ENCODE results near the gene INPP5A.
A peak's percentile ranks its signal among the peaks of the same experiment; 100 is the strongest.

Gene INPP5A

GRCh38 chr10:132630156-132630555 lies 92.6 kb downstream of the INPP5A start:
- POLR2A ChIA-PET, result interaction anchor here (0.7 kb wide), 1 partner anchor 1560 kb away, joined by 3 read pairs; no protein-coding TSS in a partner anchor

GRCh38 chr10:132630666-132631337 lies 93.2 kb downstream of the INPP5A start:
- Histone ChIP-seq H3K4me3 (ENCODE audit: control insufficient read depth in 1 of 7, extremely low read depth in 1 of 7, insufficient read depth in 4 of 7, low read depth in 2 of 7, low read length in 6 of 7) (no peak overlapping the region), H3K9me3 (ENCODE audit: control extremely low read depth in 1 of 5, control insufficient read depth in 4 of 5, insufficient read depth in 2 of 5, low read depth in 1 of 5, low read length in 4 of 5) (no peaks in the 10 kb centered on the region), H3K36me3 (ENCODE audit: control insufficient read depth in 4 of 4, insufficient read depth in 4 of 4, low read length in 3 of 4) (peaks cover 0 to 2% (median 0%) of the 10 kb centered on the region in 4 experiments), H3K4me1 (ENCODE audit: control extremely low read depth in 1 of 4, control insufficient read depth in 4 of 4, insufficient read depth in 4 of 4, low read length in 3 of 4) (peaks cover 10 to 26% (median 18%) of the 10 kb centered on the region in 4 experiments), H3K27ac (ENCODE audit: insufficient read depth in 1 of 2, low read depth in 1 of 2, low read length in 2 of 2, poor library complexity in 1 of 2, severe bottlenecking in 2 of 2) (no peak overlapping the region), H3K27me3 (replicated peaks in 2 of 5; ENCODE audit: control insufficient read depth in 4 of 5, insufficient read depth in 5 of 5, low read length in 4 of 5) (no peaks in the 10 kb centered on the region)
- 95% methylated on average over 7 of the region's 24 CpGs for WGBS (ENCODE audit: insufficient coverage)
- ChIA-PET POLR2A (no interaction called here), CTCF (interaction anchor here (0.6 to 3.8 kb wide), 3 partner anchors 43 to 171 kb away, joined by 3 to 27 read pairs (median 7); no protein-coding TSS in a partner anchor)
- peak in 2 of 3 donors; percentile 53 to 60 for DNase-seq

More at GRCh38 chr10:132630156-132630555, 92.6 kb downstream of the INPP5A start:
- Histone ChIP-seq H3K27ac (ENCODE audit: insufficient read depth in 1 of 2, low read depth in 1 of 2, low read length in 2 of 2, poor library complexity in 1 of 2, severe bottlenecking in 2 of 2) (no peak overlapping the region), H3K27me3 (replicated peaks in 2 of 5; ENCODE audit: control insufficient read depth in 4 of 5, insufficient read depth in 5 of 5, low read length in 4 of 5) (no peaks in the 10 kb centered on the region), H3K9me3 (ENCODE audit: control extremely low read depth in 1 of 5, control insufficient read depth in 4 of 5, insufficient read depth in 2 of 5, low read depth in 1 of 5, low read length in 4 of 5) (no peaks in the 10 kb centered on the region), H3K4me3 (ENCODE audit: control insufficient read depth in 1 of 7, extremely low read depth in 1 of 7, insufficient read depth in 4 of 7, low read depth in 2 of 7, low read length in 6 of 7) (no peak overlapping the region), H3K4me1 (ENCODE audit: control extremely low read depth in 1 of 4, control insufficient read depth in 4 of 4, insufficient read depth in 4 of 4, low read length in 3 of 4) (peaks cover 10 to 31% (median 23%) of the 10 kb centered on the region in 4 experiments), H3K36me3 (ENCODE audit: control insufficient read depth in 4 of 4, insufficient read depth in 4 of 4, low read length in 3 of 4) (peaks cover 0 to 2% (median 0%) of the 10 kb centered on the region in 4 experiments)
- WGBS (ENCODE audit: insufficient coverage), result 100% methylated on average over 5 of the region's 5 CpGs
- no peak for DNase-seq
- CTCF ChIA-PET, result interaction anchor here (0.6 to 3.1 kb wide), 2 partner anchors 43 to 147 kb away, joined by 3 to 7 read pairs; no protein-coding TSS in a partner anchor

GRCh38 chr10:132631338-132631735 lies 93.8 kb downstream of the INPP5A start:
- ChIA-PET POLR2A (no interaction called here), CTCF (interaction anchor here (3.8 kb wide), 1 partner anchor 172 kb away, joined by 27 read pairs; no protein-coding TSS in a partner anchor)
- Histone ChIP-seq H3K27me3 (replicated peaks in 2 of 5; ENCODE audit: control insufficient read depth in 4 of 5, insufficient read depth in 5 of 5, low read length in 4 of 5) (no peaks in the 10 kb centered on the region), H3K4me1 (ENCODE audit: control extremely low read depth in 1 of 4, control insufficient read depth in 4 of 4, insufficient read depth in 4 of 4, low read length in 3 of 4) (peaks cover 10 to 26% (median 18%) of the 10 kb centered on the region in 4 experiments), H3K4me3 (ENCODE audit: control insufficient read depth in 1 of 7, extremely low read depth in 1 of 7, insufficient read depth in 4 of 7, low read depth in 2 of 7, low read length in 6 of 7) (no peak overlapping the region), H3K9me3 (ENCODE audit: control extremely low read depth in 1 of 5, control insufficient read depth in 4 of 5, insufficient read depth in 2 of 5, low read depth in 1 of 5, low read length in 4 of 5) (no peaks in the 10 kb centered on the region), H3K36me3 (ENCODE audit: control insufficient read depth in 4 of 4, insufficient read depth in 4 of 4, low read length in 3 of 4) (peaks cover 0 to 2% (median 0%) of the 10 kb centered on the region in 4 experiments), H3K27ac (ENCODE audit: insufficient read depth in 1 of 2, low read depth in 1 of 2, low read length in 2 of 2, poor library complexity in 1 of 2, severe bottlenecking in 2 of 2) (no peak overlapping the region)
- 96% methylated on average over 18 of the region's 18 CpGs for WGBS (ENCODE audit: insufficient coverage)
- DNase-seq, result no peak

- ChIA-PET POLR2A (no interaction called here), CTCF (interaction anchor here (1.1 to 3.8 kb wide), 4 partner anchors 15 to 177 kb away, joined by 3 to 27 read pairs (median 6); no protein-coding TSS in a partner anchor)
- H3K4me1 ChIP-seq (ENCODE audit: control extremely low read depth in 1 of 4, control insufficient read depth in 4 of 4, insufficient read depth in 4 of 4, low read length in 3 of 4), result peaks cover 10 to 26% (median 18%) of the 10 kb centered on the region in 4 experiments
- no peaks in the 10 kb centered on the region for H3K9me3 ChIP-seq (ENCODE audit: control extremely low read depth in 1 of 5, control insufficient read depth in 4 of 5, insufficient read depth in 2 of 5, low read depth in 1 of 5, low read length in 4 of 5)
- no peak overlapping the region for H3K27ac ChIP-seq (ENCODE audit: insufficient read depth in 1 of 2, low read depth in 1 of 2, low read length in 2 of 2, poor library complexity in 1 of 2, severe bottlenecking in 2 of 2)
- DNase-seq, result no peak
- no peak overlapping the region for H3K4me3 ChIP-seq (ENCODE audit: control insufficient read depth in 1 of 7, extremely low read depth in 1 of 7, insufficient read depth in 4 of 7, low read depth in 2 of 7, low read length in 6 of 7)
- H3K27me3 ChIP-seq (replicated peaks in 2 of 5; ENCODE audit: control insufficient read depth in 4 of 5, insufficient read depth in 5 of 5, low read length in 4 of 5), result no peaks in the 10 kb centered on the region
- H3K36me3 ChIP-seq (ENCODE audit: control insufficient read depth in 4 of 4, insufficient read depth in 4 of 4, low read length in 3 of 4), result peaks cover 0 to 2% (median 0%) of the 10 kb centered on the region in 4 experiments
- 93% methylated on average over 13 of the region's 13 CpGs for WGBS (ENCODE audit: insufficient coverage)
These were observed 94.5 kb downstream of the INPP5A start for GRCh38 chr10:132632091-132632561.

GRCh38 chr10:132632851-132633684 lies 95.5 kb downstream of the INPP5A start:
- ChIA-PET POLR2A (no interaction called here), CTCF (interaction anchor here (0.8 to 3.8 kb wide), 12 partner anchors 10 to 178 kb away, joined by 3 to 27 read pairs (median 4); no protein-coding TSS in a partner anchor)
- DNase-seq, result no peak
- Histone ChIP-seq H3K27me3 (replicated peaks in 2 of 5; ENCODE audit: control insufficient read depth in 4 of 5, insufficient read depth in 5 of 5, low read length in 4 of 5) (no peaks in the 10 kb centered on the region), H3K9me3 (ENCODE audit: control extremely low read depth in 1 of 5, control insufficient read depth in 4 of 5, insufficient read depth in 2 of 5, low read depth in 1 of 5, low read length in 4 of 5) (no peaks in the 10 kb centered on the region), H3K27ac (ENCODE audit: insufficient read depth in 1 of 2, low read depth in 1 of 2, low read length in 2 of 2, poor library complexity in 1 of 2, severe bottlenecking in 2 of 2) (no peak overlapping the region), H3K36me3 (ENCODE audit: control insufficient read depth in 4 of 4, insufficient read depth in 4 of 4, low read length in 3 of 4) (peaks cover 0 to 2% (median 0%) of the 10 kb centered on the region in 4 experiments), H3K4me1 (ENCODE audit: control extremely low read depth in 1 of 4, control insufficient read depth in 4 of 4, insufficient read depth in 4 of 4, low read length in 3 of 4) (peaks cover 6 to 25% (median 14%) of the 10 kb centered on the region in 4 experiments), H3K4me3 (ENCODE audit: control insufficient read depth in 1 of 7, extremely low read depth in 1 of 7, insufficient read depth in 4 of 7, low read depth in 2 of 7, low read length in 6 of 7) (no peak overlapping the region)
- 95% methylated on average over 18 of the region's 19 CpGs for whole genome bisulfite sequencing (ENCODE audit: insufficient coverage)

GRCh38 chr10:132634241-132634946 lies 96.8 kb downstream of the INPP5A start:
- CTCF ChIA-PET, result interaction anchor here (1.0 to 3.8 kb wide), 12 partner anchors 9 to 179 kb away, joined by 3 to 27 read pairs (median 4); no protein-coding TSS in a partner anchor
- DNase-seq, result peak in 2 of 3 donors; percentile 37 to 38

More at GRCh38 chr10:132634241-132634946, 96.8 kb downstream of the INPP5A start:
- peaks cover 0 to under 1% (median 0%) of the 10 kb centered on the region in 5 experiments for H3K9me3 ChIP-seq (ENCODE audit: control extremely low read depth in 1 of 5, control insufficient read depth in 4 of 5, insufficient read depth in 2 of 5, low read depth in 1 of 5, low read length in 4 of 5)
- no peak overlapping the region for H3K4me3 ChIP-seq (ENCODE audit: control insufficient read depth in 1 of 7, extremely low read depth in 1 of 7, insufficient read depth in 4 of 7, low read depth in 2 of 7, low read length in 6 of 7)
- 98% methylated on average over 14 of the region's 22 CpGs for WGBS (ENCODE audit: insufficient coverage)
- H3K36me3 ChIP-seq (ENCODE audit: control insufficient read depth in 4 of 4, insufficient read depth in 4 of 4, low read length in 3 of 4), result peaks cover 0 to 2% (median 0%) of the 10 kb centered on the region in 4 experiments
- POLR2A ChIA-PET, result interaction anchor here (0.7 kb wide), 1 partner anchor 76 kb away, joined by 13 read pairs; no protein-coding TSS in a partner anchor
- peaks cover 0 to 14% (median 5%) of the 10 kb centered on the region in 4 experiments for H3K4me1 ChIP-seq (ENCODE audit: control extremely low read depth in 1 of 4, control insufficient read depth in 4 of 4, insufficient read depth in 4 of 4, low read length in 3 of 4)
- no peaks in the 10 kb centered on the region for H3K27me3 ChIP-seq (replicated peaks in 2 of 5; ENCODE audit: control insufficient read depth in 4 of 5, insufficient read depth in 5 of 5, low read length in 4 of 5)
- H3K27ac ChIP-seq (ENCODE audit: insufficient read depth in 1 of 2, low read depth in 1 of 2, low read length in 2 of 2, poor library complexity in 1 of 2, severe bottlenecking in 2 of 2), result no peak overlapping the region

Measured in common myeloid progenitor, CD34-positive (primary cell).